WI38 (cell line): ENCODE results near the gene ZBTB7C.

Source experiments
- H3K4me3 ChIP-seq: 2 replicates; pipeline ENCODE4 v1.5.1; 2011; ENCODE audit warnings: low read depth, mild to moderate bottlenecking, control low read depth, low read length
- TF ChIP-seq, protein P1 (sequence below): IDR thresholded peaks from 2 replicates; pipeline ENCODE4 v1.5.1; 2012; ENCODE audit warnings: low read depth, mild to moderate bottlenecking, control low read depth, low read length

Gene ZBTB7C

DNA sequence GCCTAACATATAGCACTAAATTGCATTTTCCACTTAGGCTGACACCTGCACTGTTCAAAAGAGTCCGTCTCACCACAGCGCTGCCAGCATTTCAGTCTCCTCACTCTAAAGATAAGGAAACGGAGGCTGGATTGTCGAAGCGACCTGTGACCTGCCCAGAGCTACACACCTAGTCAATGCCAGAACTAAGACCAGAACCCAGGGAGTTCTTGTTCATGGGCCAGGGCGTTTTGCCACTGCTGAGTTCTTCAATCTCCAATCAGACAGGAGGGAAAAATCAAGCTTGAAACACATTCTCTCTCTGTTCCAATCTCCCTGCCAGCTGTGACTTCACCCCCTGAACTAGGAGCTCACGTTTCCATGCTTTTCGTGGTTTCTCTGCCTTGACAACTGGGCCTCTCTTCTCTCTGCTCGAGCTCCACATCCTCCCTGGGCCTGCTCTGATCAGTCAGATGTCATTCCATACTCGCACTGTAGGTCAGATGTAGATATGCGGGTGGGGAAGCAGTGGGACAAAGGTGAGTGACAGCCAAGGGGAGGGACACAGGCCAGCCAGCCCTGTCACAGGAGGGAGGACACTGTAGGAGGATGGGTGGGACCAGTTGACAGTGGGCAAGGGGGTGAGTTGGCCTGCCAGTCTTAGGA is 257.6 kb downstream of the ZBTB7C start:
- no peak overlapping the region for H3K4me3 ChIP-seq
- TF ChIP-seq, protein P1, sequence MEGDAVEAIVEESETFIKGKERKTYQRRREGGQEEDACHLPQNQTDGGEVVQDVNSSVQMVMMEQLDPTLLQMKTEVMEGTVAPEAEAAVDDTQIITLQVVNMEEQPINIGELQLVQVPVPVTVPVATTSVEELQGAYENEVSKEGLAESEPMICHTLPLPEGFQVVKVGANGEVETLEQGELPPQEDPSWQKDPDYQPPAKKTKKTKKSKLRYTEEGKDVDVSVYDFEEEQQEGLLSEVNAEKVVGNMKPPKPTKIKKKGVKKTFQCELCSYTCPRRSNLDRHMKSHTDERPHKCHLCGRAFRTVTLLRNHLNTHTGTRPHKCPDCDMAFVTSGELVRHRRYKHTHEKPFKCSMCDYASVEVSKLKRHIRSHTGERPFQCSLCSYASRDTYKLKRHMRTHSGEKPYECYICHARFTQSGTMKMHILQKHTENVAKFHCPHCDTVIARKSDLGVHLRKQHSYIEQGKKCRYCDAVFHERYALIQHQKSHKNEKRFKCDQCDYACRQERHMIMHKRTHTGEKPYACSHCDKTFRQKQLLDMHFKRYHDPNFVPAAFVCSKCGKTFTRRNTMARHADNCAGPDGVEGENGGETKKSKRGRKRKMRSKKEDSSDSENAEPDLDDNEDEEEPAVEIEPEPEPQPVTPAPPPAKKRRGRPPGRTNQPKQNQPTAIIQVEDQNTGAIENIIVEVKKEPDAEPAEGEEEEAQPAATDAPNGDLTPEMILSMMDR = no peak

DNA sequence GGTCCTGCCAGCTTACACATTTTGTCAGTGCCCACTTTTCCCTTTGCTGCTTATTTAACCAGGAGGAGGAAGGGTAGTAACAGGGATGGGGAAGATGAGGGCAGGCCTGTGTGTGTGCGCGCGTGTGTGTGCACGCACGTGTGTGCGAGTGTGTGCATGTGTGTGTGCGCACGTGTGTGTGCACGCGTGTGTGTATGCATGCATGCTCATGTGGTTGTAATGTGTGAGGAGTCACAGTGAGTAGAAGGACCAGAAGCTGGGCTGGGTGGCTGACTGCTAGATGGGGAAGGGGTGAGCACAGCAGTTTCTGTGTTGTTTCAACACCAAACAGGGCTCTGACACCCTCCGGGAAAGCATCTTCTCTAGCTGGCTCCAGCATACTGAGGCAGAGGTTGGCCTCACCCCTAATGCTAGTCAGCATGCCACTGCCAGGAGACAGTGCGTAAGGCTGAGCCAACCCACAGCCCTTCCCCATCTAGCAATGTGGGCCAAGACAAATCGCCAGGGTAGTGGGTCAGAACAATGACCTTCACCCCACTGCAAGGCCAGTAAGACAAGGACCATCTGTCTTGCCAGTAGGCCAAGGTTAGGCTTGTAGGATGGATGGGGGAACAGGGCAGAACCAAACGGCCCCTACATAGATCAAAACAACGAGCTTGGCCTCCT is 260.0 kb downstream of the ZBTB7C start:
- TF ChIP-seq, protein P1 = no peak
- H3K4me3 ChIP-seq = no peak overlapping the region

DNA sequence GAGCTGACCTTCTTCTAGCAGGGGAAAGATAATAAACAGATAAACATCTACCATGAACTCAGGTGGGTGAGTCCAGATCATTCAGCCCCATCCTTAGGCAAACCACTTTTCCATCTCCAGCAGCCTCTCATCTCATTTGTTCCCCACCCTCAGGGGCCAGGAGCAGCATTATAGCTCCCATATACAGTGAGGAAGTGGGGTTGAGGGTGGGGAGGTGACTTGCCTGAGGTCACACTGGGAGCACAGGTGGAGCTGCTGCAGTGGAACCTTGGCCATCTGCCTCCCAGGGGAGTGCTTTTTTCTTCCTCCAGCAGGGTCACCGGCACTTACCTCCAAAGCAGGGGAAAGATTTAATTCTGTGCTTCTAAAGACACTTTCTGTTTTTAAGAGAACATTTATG is 266.2 kb downstream of the ZBTB7C start:
- H3K4me3 ChIP-seq = no peak overlapping the region
- TF ChIP-seq, protein P1 = no peak

DNA sequence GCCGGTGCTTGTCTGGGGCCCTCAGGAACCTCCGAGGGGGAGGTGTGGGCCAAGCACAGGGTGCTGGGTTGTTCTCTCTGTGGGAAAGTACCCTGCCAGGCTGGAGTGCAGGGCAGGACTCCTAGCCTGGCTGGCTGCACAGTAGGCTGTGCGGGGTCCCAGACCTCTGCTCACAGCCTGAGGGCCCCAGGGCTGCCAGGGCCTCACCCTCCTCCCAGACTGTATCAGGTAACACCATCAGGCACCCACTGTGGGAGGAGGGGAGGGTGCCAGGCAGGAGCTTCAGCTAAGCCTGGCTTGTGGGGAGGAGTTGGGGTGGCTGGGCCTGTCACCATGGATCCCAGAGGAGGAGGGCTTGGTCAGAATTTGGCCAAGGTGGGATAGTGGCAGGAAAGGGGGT is 266.8 kb downstream of the ZBTB7C start:
- H3K4me3 ChIP-seq = no peak overlapping the region
- TF ChIP-seq, protein P1 = no peak

DNA sequence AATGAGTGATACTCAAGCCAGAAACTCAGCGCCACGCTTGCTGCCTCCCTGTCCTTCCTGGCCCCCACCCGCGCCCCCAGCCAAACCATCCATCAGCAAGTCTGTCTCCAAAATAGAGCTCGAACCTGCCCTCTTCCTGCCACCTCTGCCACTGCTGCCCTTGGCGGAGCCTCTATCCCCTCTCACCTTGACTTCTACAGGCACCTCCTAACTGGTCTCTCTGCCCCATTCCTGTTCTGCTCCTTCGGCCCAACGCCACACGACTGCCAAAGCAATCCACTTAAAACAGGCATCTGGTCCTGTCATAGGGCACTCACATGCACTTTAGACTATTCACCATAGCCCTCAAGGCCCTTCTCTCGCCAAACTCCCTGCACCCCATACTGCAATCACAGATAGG is 268.5 kb downstream of the ZBTB7C start:
- H3K4me3 ChIP-seq = no peak overlapping the region
- TF ChIP-seq, protein P1 = no peak

DNA sequence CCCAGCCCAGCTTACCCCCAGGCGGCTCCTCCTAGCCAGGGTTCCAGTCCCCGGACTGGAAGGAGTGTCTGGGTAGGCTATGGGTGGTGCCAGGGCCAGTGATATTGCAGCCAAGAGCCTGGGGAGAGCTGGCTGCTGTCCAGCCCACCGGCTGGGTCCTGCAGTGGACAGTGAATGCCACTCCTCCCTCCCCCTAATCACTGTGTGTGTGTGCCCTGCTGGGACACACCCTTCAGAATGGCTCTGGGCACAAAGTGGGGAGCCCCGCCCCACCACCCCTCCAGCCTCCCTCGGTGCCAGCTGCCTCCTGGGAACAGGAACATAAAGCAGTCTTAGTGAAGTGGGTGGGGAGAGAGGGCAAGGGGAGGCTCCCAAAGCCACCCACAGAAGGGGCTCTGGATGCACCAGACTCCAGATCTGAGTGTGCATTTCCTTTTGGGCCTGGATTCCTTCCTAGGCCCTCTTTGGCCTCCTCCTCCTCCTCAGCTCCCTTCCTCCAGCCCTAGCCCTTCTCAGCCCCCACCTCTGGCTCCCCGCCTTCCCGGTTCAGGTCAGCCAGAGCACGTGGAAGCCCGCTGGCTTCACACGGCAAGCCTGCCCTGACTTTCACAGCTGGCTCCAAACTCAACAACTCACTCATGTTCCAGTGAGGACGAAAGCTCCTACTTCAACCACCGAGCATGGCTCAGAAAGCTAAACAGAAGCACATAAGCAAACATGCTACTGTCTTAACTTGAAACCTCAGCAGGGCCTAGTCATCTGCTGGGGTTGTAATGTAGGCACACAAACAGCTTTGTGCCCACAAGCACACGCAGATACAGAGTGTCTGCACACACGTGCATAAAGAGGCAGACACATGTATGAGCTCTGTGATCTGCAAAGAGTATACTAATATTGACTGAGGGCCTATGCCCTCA is 269.5 kb downstream of the ZBTB7C start:
- no peak overlapping the region for H3K4me3 ChIP-seq
- TF ChIP-seq, protein P1 = no peak
